Measurements from ENCODE around the gene SURF4. TPM values are rescaled to one million over a fixed set of nuclear protein-coding genes. Genes with fewer than 3 reads are reported as not detected.

SURF4 gene
- total RNA-seq, 1 experiment from 2014 or later, result 134 TPM

DNA sequence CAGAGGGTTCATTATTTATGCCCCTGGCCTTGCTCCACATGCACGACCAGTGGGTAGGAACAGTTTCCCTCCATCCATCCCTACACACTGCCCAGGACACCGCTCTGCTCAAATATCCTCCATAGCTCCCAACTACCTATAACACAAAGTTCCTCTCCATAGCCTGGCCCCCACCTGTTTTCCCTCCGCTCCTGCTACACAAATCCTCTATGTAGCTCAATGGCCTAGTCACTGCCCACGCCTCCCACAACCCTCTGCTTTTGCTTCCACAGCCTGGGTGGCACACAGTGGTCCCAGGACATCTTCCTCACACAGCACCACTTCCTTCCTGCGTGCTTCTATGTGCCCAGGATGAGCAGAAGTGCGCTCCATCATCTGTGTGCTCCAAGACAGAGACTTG lies 21.5 kb upstream of the SURF4 start (continued):
- no peak for TF ChIP-seq TCF7L2 (IDR thresholded peaks at IDR 0.05; ENCODE audit: borderline replicate concordance, extremely low read depth, insufficient read depth, insufficient read length)

DNA sequence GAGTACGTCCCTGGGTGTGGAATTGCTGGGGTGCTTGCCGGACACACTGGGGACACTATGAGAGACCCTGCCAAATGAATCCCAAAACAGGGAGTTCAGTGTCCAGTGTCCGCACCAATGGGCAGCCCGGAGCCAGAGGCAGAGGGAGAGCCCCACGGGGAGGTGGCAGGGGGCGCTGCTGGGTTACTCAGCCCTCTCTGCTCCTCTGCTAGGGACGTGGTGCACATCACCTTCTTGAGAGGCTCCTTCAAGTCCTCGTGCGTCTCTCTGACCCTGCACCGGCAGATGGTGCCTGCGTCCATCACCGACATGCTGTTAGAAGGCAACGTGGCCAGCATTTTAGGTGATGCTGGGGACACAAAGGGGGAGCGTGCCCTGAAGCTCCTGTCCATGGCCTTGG lies 21.1 kb upstream of the SURF4 start:
- Histone ChIP-seq H3K9me3 (ENCODE audit: control insufficient read depth in 1 of 2, insufficient read depth in 1 of 2, low read depth in 1 of 2, low read length in 2 of 2) (no peaks in the 10 kb centered on the region), H3K9ac (ENCODE audit: low read length) (no peak overlapping the region), H3K79me2 (ENCODE audit: insufficient read depth, low read length) (no peaks in the 10 kb centered on the region), H3K27me3 (ENCODE audit: insufficient read depth, low read length) (0 out of 2 replicates have a peak, but pooled peaks cover 2% of the 10 kb centered on the region), H3K27ac (ENCODE audit: low read depth, low read length) (no peak overlapping the region), H2AFZ (ENCODE audit: low read depth, low read length, poor library complexity, severe bottlenecking) (no peak overlapping the region), H3K36me3 (ENCODE audit: control insufficient read depth in 1 of 2, insufficient read depth in 2 of 2, low read length in 2 of 2) (no peaks in the 10 kb centered on the region), H3K4me2 (ENCODE audit: low read length) (no peak overlapping the region), H3K4me1 (ENCODE audit: control insufficient read depth in 1 of 2, insufficient read depth in 2 of 2, low read length in 2 of 2) (no peaks in the 10 kb centered on the region), H3K9me2 (ENCODE audit: insufficient read depth) (no peaks in the 10 kb centered on the region), H4K20me1 (ENCODE audit: insufficient read depth) (no peaks in the 10 kb centered on the region), H3K4me3 (replicated peaks in 1 of 2; ENCODE audit: low read depth in 1 of 2, low read length in 2 of 2) (no peak overlapping the region)
- intact Hi-C loops (cut with micrococcal nuclease), result no loop called here
- ChIA-PET CTCF (interaction anchor here (1.4 kb wide), 1 partner anchor 82 kb away, joined by 3 read pairs; the partner anchor contains the start of gene SLC2A6), POLR2A (no interaction called here), RAD21 (ENCODE audit: low non-redundant PET in 1 of 2, low total read pairs in 2 of 2, uncharacterized antibody in 2 of 2, unreplicated experiment in 2 of 2) (no interaction called here)
- DNase-seq (ENCODE audit: low read depth, low spot score) (no peak), ATAC-seq (peak; percentile 82)
- BruUV-seq (replicated peaks), result no TSS peak
- peak; percentile 44; the same call in 1 of the 2 replicates for TF ChIP-seq RAD21 (IDR thresholded peaks at IDR 0.05; ENCODE audit: low read depth)
- TF ChIP-seq, protein P1, sequence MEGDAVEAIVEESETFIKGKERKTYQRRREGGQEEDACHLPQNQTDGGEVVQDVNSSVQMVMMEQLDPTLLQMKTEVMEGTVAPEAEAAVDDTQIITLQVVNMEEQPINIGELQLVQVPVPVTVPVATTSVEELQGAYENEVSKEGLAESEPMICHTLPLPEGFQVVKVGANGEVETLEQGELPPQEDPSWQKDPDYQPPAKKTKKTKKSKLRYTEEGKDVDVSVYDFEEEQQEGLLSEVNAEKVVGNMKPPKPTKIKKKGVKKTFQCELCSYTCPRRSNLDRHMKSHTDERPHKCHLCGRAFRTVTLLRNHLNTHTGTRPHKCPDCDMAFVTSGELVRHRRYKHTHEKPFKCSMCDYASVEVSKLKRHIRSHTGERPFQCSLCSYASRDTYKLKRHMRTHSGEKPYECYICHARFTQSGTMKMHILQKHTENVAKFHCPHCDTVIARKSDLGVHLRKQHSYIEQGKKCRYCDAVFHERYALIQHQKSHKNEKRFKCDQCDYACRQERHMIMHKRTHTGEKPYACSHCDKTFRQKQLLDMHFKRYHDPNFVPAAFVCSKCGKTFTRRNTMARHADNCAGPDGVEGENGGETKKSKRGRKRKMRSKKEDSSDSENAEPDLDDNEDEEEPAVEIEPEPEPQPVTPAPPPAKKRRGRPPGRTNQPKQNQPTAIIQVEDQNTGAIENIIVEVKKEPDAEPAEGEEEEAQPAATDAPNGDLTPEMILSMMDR (IDR thresholded peaks at IDR 0.05 in 2 of 3, conservative IDR thresholded peaks at IDR 0.05 in 1 of 3; ENCODE audit: borderline replicate concordance in 1 of 3, insufficient read depth in 1 of 3, low read depth in 2 of 3, low read length in 2 of 3), result peak; percentile 40 to 61 (median 48); a peak in 4 of 6 replicates
- no peak for TF ChIP-seq JUND (IDR thresholded peaks at IDR 0.05)

DNA sequence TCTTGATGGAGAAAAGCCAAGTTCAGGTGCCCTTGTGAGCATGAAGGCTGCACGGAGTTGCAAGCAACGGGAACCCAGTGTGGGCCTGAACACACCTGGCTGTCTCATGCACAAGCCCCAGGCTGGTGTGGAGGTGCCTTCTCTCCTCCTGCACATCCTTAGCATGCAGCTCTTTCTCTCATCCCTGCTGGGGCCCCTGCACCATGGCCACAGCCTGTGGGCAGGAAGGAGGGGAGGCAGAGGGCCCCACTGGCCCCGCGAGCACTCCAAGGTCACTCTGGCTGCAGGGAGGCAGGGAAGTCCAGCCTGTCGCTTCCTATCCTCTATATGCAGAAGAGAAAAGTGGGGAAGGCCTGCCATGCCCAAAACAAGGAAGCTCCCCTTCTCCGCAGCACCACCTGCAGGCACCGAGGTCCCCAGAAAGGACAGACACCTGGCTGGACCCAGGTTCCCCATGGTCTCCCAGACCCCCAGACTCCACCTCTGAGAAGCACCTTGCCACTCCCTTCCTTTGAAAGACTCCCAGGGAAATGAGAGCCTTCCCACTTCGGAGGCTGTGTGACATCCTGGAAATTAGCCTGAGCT lies 18.9 kb upstream of the SURF4 start:
- ATAC-seq, result peak; percentile 19; the same call in 1 of the 2 replicates
- H2AFZ ChIP-seq (ENCODE audit: low read depth, low read length, poor library complexity, severe bottlenecking), result no peak overlapping the region

More for the DNA sequence above, 18.9 kb upstream of the SURF4 start:
- Histone ChIP-seq H3K27ac (ENCODE audit: low read depth, low read length) (no peak overlapping the region), H3K4me2 (ENCODE audit: low read length) (no peak overlapping the region), H3K79me2 (ENCODE audit: insufficient read depth, low read length) (no peaks in the 10 kb centered on the region), H4K20me1 (ENCODE audit: insufficient read depth) (no peaks in the 10 kb centered on the region), H3K4me1 (ENCODE audit: control insufficient read depth in 1 of 2, insufficient read depth in 2 of 2, low read length in 2 of 2) (no peaks in the 10 kb centered on the region), H3K27me3 (ENCODE audit: insufficient read depth, low read length) (0 out of 2 replicates have a peak, but pooled peaks cover 2% of the 10 kb centered on the region), H3K9me3 (ENCODE audit: control insufficient read depth in 1 of 2, insufficient read depth in 1 of 2, low read depth in 1 of 2, low read length in 2 of 2) (no peaks in the 10 kb centered on the region), H3K4me3 (replicated peaks in 1 of 2; ENCODE audit: low read depth in 1 of 2, low read length in 2 of 2) (no peak overlapping the region), H3K36me3 (ENCODE audit: control insufficient read depth in 1 of 2, insufficient read depth in 2 of 2, low read length in 2 of 2) (no peaks in the 10 kb centered on the region), H3K9ac (ENCODE audit: low read length) (no peak overlapping the region), H3K9me2 (ENCODE audit: insufficient read depth) (no peaks in the 10 kb centered on the region)
- no TSS peak for BruUV-seq (replicated peaks)
- no peak for TF ChIP-seq EGR1 (IDR thresholded peaks at IDR 0.05; ENCODE audit: low read depth)
- TF ChIP-seq ELF1 (IDR thresholded peaks at IDR 0.05; ENCODE audit: borderline replicate concordance, low read depth), result no peak
- no peak for TF ChIP-seq JUND (IDR thresholded peaks at IDR 0.05)
- TF ChIP-seq POLR2A (IDR thresholded peaks at IDR 0.05; ENCODE audit: borderline replicate concordance, extremely low read depth, insufficient read depth, insufficient read length), result no peak
- TF ChIP-seq CBX3 (IDR thresholded peaks at IDR 0.05; ENCODE audit: low read depth), result no peak
- TF ChIP-seq EZH2 (IDR thresholded peaks at IDR 0.05), result no peak
- no peak for TF ChIP-seq CEBPB (IDR thresholded peaks at IDR 0.05; ENCODE audit: low read depth)
- no peak for TF ChIP-seq SP1 (IDR thresholded peaks at IDR 0.05; ENCODE audit: low read depth)
- TF ChIP-seq ZFX (IDR thresholded peaks at IDR 0.05), result no peak
- TF ChIP-seq FOSL1 (IDR thresholded peaks at IDR 0.05; ENCODE audit: low read depth), result no peak
- no peak for TF ChIP-seq YY1 (IDR thresholded peaks at IDR 0.05; ENCODE audit: extremely low read depth, insufficient replicate concordance, low read depth, low read length)
- no peak for TF ChIP-seq SIN3A (IDR thresholded peaks at IDR 0.05; ENCODE audit: low read depth)
- TF ChIP-seq POLR2AphosphoS5 (IDR thresholded peaks at IDR 0.05; ENCODE audit: low read depth, low read length), result no peak
- TF ChIP-seq, protein P1 (IDR thresholded peaks at IDR 0.05 in 2 of 3, conservative IDR thresholded peaks at IDR 0.05 in 1 of 3; ENCODE audit: borderline replicate concordance in 1 of 3, insufficient read depth in 1 of 3, low read depth in 2 of 3, low read length in 2 of 3), result no peak
- no peak for DNase-seq (ENCODE audit: low read depth, low spot score)
- ChIA-PET RAD21 (ENCODE audit: low non-redundant PET in 1 of 2, low total read pairs in 2 of 2, uncharacterized antibody in 2 of 2, unreplicated experiment in 2 of 2) (no interaction called here), POLR2A (no interaction called here), CTCF (interaction anchor here (0.6 kb wide), 1 partner anchor 10 kb away, joined by 3 read pairs; no protein-coding TSS in a partner anchor)
- intact Hi-C loops (cut with micrococcal nuclease), result no loop called here

All from HCT116 (cell line).